Stomach (tissue), 4 donors: Measurements from ENCODE around the gene TEX19.

Source experiments
- EP300 ChIP-seq: sonication (generic); formaldehyde crosslinking; IDR thresholded peaks from one replicate; pipeline ENCODE4 v1.6.1; 2017; ENCODE audit warnings: antibody characterized with exemption
- POLR2A ChIP-seq, 4 donors: fragments of 450-650 bp; IDR thresholded peaks; one replicate each; pipeline ENCODE4 v1.6.1; 2016; ENCODE audit warnings: antibody characterized with exemption in 4 of 4, control low read depth in 2 of 4, mild to moderate bottlenecking in 1 of 4, moderate library complexity in 1 of 4
- TF ChIP-seq, protein P1 (sequence below), 7 experiments: fragments of 450-650 bp in 4 of 7; fragments of 200-600 bp in 3 of 7; sonication (generic) in 3 of 7; IDR thresholded peaks; one replicate each; pipeline ENCODE4 v1.5.1; 2016 to 2019; ENCODE audit warnings: antibody characterized with exemption in 7 of 7, control low read depth in 2 of 7, mild to moderate bottlenecking in 1 of 7

DNA sequence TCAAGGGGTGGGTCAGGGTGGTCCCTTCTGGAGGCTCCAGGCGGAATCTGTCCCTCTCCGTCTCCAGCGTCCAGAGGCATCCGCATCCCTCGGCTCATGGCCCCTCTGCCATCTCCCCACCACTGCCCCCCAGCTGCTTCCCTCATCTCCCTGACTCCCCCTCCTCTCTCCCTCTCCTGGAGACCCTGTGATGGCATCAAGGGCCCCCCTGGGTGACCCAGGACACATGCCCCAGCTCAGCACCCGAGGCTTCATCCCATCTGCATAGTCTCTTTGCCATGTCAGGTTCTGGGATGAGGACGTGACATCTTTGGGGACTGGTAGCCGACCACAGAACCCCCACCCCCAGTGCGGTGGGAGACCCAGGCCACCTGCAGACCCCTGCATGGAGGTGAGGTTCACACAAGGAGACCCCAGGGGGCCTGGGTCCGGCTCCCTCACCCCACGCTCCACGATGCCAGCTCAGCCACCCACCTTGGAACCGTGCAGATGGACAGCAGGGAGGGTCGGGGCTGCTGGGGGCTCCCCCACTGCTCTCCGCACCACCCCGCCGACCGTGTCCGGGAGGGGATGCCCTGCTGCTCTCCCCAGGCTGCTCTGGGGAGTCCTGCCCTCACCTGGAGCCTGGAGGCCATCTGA lies 29.2 kb upstream of the TEX19 start:
- TF ChIP-seq, protein P1, sequence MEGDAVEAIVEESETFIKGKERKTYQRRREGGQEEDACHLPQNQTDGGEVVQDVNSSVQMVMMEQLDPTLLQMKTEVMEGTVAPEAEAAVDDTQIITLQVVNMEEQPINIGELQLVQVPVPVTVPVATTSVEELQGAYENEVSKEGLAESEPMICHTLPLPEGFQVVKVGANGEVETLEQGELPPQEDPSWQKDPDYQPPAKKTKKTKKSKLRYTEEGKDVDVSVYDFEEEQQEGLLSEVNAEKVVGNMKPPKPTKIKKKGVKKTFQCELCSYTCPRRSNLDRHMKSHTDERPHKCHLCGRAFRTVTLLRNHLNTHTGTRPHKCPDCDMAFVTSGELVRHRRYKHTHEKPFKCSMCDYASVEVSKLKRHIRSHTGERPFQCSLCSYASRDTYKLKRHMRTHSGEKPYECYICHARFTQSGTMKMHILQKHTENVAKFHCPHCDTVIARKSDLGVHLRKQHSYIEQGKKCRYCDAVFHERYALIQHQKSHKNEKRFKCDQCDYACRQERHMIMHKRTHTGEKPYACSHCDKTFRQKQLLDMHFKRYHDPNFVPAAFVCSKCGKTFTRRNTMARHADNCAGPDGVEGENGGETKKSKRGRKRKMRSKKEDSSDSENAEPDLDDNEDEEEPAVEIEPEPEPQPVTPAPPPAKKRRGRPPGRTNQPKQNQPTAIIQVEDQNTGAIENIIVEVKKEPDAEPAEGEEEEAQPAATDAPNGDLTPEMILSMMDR (IDR thresholded peaks at IDR 0.05), result no peak
- no peak for TF ChIP-seq EP300
- TF ChIP-seq POLR2A (IDR thresholded peaks at IDR 0.05), result no peak
